HL-60 (cell line): ENCODE data around the gene SDK1.

ENCODE experiments used
- TF ChIP-seq, protein P1 (sequence below): IDR thresholded peaks from one replicate; pipeline ENCODE4 v1.5.1; 2011; ENCODE audit warnings: low read length, control low read depth, inconsistent platforms; ENCODE audit not compliant: insufficient read depth
- TF ChIP-seq, protein P2 (sequence below): IDR thresholded peaks from 2 replicates; pipeline ENCODE4 v1.6.1; 2012; ENCODE audit warnings: low read depth; ENCODE audit not compliant: insufficient replicate concordance

DNA sequence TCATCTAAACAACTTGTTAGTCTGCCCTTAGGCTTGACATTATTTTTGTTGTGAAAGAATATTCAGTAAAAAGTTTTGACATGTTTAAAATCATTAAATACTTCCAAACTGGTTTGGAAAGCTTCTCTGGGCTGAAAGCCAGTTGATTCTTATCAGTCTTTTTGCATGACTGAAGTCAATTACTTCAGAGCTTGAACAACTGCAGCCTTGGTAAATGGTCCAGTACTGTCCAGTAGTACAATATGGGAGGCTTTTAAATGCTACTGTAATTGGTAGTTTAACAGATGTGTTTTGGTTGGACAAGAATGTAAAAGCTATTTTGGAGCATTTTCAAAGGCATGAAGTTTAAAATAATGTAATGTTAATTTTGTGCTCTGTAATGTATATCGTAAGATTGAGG, 103.4 kb downstream of the SDK1 start:
- TF ChIP-seq, protein P1, sequence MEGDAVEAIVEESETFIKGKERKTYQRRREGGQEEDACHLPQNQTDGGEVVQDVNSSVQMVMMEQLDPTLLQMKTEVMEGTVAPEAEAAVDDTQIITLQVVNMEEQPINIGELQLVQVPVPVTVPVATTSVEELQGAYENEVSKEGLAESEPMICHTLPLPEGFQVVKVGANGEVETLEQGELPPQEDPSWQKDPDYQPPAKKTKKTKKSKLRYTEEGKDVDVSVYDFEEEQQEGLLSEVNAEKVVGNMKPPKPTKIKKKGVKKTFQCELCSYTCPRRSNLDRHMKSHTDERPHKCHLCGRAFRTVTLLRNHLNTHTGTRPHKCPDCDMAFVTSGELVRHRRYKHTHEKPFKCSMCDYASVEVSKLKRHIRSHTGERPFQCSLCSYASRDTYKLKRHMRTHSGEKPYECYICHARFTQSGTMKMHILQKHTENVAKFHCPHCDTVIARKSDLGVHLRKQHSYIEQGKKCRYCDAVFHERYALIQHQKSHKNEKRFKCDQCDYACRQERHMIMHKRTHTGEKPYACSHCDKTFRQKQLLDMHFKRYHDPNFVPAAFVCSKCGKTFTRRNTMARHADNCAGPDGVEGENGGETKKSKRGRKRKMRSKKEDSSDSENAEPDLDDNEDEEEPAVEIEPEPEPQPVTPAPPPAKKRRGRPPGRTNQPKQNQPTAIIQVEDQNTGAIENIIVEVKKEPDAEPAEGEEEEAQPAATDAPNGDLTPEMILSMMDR, result no peak
- TF ChIP-seq, protein P2, sequence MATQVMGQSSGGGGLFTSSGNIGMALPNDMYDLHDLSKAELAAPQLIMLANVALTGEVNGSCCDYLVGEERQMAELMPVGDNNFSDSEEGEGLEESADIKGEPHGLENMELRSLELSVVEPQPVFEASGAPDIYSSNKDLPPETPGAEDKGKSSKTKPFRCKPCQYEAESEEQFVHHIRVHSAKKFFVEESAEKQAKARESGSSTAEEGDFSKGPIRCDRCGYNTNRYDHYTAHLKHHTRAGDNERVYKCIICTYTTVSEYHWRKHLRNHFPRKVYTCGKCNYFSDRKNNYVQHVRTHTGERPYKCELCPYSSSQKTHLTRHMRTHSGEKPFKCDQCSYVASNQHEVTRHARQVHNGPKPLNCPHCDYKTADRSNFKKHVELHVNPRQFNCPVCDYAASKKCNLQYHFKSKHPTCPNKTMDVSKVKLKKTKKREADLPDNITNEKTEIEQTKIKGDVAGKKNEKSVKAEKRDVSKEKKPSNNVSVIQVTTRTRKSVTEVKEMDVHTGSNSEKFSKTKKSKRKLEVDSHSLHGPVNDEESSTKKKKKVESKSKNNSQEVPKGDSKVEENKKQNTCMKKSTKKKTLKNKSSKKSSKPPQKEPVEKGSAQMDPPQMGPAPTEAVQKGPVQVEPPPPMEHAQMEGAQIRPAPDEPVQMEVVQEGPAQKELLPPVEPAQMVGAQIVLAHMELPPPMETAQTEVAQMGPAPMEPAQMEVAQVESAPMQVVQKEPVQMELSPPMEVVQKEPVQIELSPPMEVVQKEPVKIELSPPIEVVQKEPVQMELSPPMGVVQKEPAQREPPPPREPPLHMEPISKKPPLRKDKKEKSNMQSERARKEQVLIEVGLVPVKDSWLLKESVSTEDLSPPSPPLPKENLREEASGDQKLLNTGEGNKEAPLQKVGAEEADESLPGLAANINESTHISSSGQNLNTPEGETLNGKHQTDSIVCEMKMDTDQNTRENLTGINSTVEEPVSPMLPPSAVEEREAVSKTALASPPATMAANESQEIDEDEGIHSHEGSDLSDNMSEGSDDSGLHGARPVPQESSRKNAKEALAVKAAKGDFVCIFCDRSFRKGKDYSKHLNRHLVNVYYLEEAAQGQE, result no peak
